Measurements from ENCODE around the gene TSSK2.

Gene TSSK2

GRCh38 chr22:19179497-19180048, 48.5 kb downstream of the TSSK2 start:
- no peaks in the 10 kb centered on the region for H4K20me1 ChIP-seq (ENCODE audit: low read depth, low read length)
- H3K27ac ChIP-seq (ENCODE audit: low read depth, low read length) = peak overlapping the region; percentile 40
- H3K27me3 ChIP-seq (ENCODE audit: low read length) = no peaks in the 10 kb centered on the region
- TF ChIP-seq EZH2phosphoT487 (conservative IDR thresholded peaks at IDR 0.05; ENCODE audit: low read length) = no peak
- peak; percentile 35 for TF ChIP-seq CTCF (IDR thresholded peaks at IDR 0.05; ENCODE audit: insufficient read depth, low read length, poor library complexity, severe bottlenecking)
- peak overlapping the region; percentile 66 for H3K9ac ChIP-seq (ENCODE audit: low read length)
- no peaks in the 10 kb centered on the region for H3K9me3 ChIP-seq (ENCODE audit: insufficient read depth, low read length)
- no peaks in the 10 kb centered on the region for H3K79me2 ChIP-seq (ENCODE audit: insufficient read depth, low read length)
- no peaks in the 10 kb centered on the region for H3K9me2 ChIP-seq (replicated peaks; ENCODE audit: insufficient read depth, low read length)
- no peaks in the 10 kb centered on the region for H3K36me3 ChIP-seq (ENCODE audit: low read length)
- H3K4me2 ChIP-seq (ENCODE audit: low read depth, low read length, poor library complexity, severe bottlenecking) = peak overlapping the region; percentile 72
- H3F3A ChIP-seq (ENCODE audit: insufficient read depth) = no peaks in the 10 kb centered on the region
- peak overlapping the region; percentile 63 for H2AFZ ChIP-seq (ENCODE audit: low read depth, low read length, severe bottlenecking)
- H3K4me3 ChIP-seq (ENCODE audit: insufficient read depth, low read length, poor library complexity, severe bottlenecking) = peak overlapping the region; percentile 56

GRCh38 chr22:19180234-19180633, 49.1 kb downstream of the TSSK2 start:
- H3K4me3 ChIP-seq (ENCODE audit: insufficient read depth, low read length, poor library complexity, severe bottlenecking) = no peak overlapping the region
- H3F3A ChIP-seq (ENCODE audit: insufficient read depth) = no peaks in the 10 kb centered on the region
- H3K9me3 ChIP-seq (ENCODE audit: insufficient read depth, low read length) = no peaks in the 10 kb centered on the region
- H3K9me2 ChIP-seq (replicated peaks; ENCODE audit: insufficient read depth, low read length) = no peaks in the 10 kb centered on the region
- H3K4me2 ChIP-seq (ENCODE audit: low read depth, low read length, poor library complexity, severe bottlenecking) = no peak overlapping the region
- no peaks in the 10 kb centered on the region for H3K79me2 ChIP-seq (ENCODE audit: insufficient read depth, low read length)
- no peak overlapping the region for H2AFZ ChIP-seq (ENCODE audit: low read depth, low read length, severe bottlenecking)
- H3K9ac ChIP-seq (ENCODE audit: low read length) = no peak overlapping the region
- no peak overlapping the region for H3K27ac ChIP-seq (ENCODE audit: low read depth, low read length)
- H3K27me3 ChIP-seq (ENCODE audit: low read length) = no peaks in the 10 kb centered on the region
- no peaks in the 10 kb centered on the region for H4K20me1 ChIP-seq (ENCODE audit: low read depth, low read length)
- TF ChIP-seq EZH2phosphoT487 (conservative IDR thresholded peaks at IDR 0.05; ENCODE audit: low read length) (no peak), CTCF (IDR thresholded peaks at IDR 0.05; ENCODE audit: insufficient read depth, low read length, poor library complexity, severe bottlenecking) (no peak)
- no peaks in the 10 kb centered on the region for H3K36me3 ChIP-seq (ENCODE audit: low read length)

GRCh38 chr22:19180740-19181410, 49.8 kb downstream of the TSSK2 start:
- Histone ChIP-seq H3K27me3 (ENCODE audit: low read length) (no peaks in the 10 kb centered on the region), H3K9me2 (replicated peaks; ENCODE audit: insufficient read depth, low read length) (no peaks in the 10 kb centered on the region), H2AFZ (ENCODE audit: low read depth, low read length, severe bottlenecking) (no peak overlapping the region), H3K27ac (ENCODE audit: low read depth, low read length) (no peak overlapping the region), H3K4me2 (ENCODE audit: low read depth, low read length, poor library complexity, severe bottlenecking) (no peak overlapping the region), H3K9me3 (ENCODE audit: insufficient read depth, low read length) (no peaks in the 10 kb centered on the region), H3K79me2 (ENCODE audit: insufficient read depth, low read length) (no peaks in the 10 kb centered on the region), H3K4me3 (ENCODE audit: insufficient read depth, low read length, poor library complexity, severe bottlenecking) (no peak overlapping the region), H3K36me3 (ENCODE audit: low read length) (no peaks in the 10 kb centered on the region), H4K20me1 (ENCODE audit: low read depth, low read length) (no peaks in the 10 kb centered on the region), H3F3A (ENCODE audit: insufficient read depth) (no peaks in the 10 kb centered on the region), H3K9ac (ENCODE audit: low read length) (no peak overlapping the region)
- TF ChIP-seq EZH2phosphoT487 (conservative IDR thresholded peaks at IDR 0.05; ENCODE audit: low read length) = no peak
- TF ChIP-seq CTCF (IDR thresholded peaks at IDR 0.05; ENCODE audit: insufficient read depth, low read length, poor library complexity, severe bottlenecking) = no peak

Measured in SU-DHL-6 (cell line).